ENCODE measurements around the gene CIP2A.

DNA sequence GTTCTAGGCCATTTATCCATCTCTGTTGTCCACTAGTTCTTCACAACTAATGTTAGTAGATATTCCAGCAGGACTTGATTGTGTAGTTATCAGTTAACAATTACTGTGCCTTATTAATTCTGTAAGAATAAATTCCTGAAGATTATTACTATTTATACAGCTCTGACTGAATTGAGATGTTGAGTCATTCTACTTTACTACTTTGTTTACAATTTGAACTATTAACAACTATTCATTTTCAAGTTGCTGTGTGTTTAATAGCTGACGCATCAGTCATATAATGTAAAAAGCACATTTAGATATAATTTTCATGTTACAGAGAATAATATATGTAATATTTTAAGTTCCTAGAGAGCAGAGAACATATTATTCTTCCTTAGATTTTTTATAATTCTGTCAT lies 21.4 kb upstream of the CIP2A start:
- TF ChIP-seq EP300 (IDR thresholded peaks at IDR 0.05), result no peak
- no peak for TF ChIP-seq HDAC2 (IDR thresholded peaks at IDR 0.05)

Data from A549 (cell line).